GM19372 (cell line): ENCODE measurements around the gene C2CD4A.

ENCODE experiments used
- ATAC-seq: cut with Tn5 transposase; IDR thresholded peaks from one replicate; pipeline ENCODE4 v1.9.1; 2021; ENCODE audit warnings: mild to moderate bottlenecking, low read depth, moderate library complexity; ENCODE audit not compliant: unreplicated experiment

C2CD4A gene

DNA sequence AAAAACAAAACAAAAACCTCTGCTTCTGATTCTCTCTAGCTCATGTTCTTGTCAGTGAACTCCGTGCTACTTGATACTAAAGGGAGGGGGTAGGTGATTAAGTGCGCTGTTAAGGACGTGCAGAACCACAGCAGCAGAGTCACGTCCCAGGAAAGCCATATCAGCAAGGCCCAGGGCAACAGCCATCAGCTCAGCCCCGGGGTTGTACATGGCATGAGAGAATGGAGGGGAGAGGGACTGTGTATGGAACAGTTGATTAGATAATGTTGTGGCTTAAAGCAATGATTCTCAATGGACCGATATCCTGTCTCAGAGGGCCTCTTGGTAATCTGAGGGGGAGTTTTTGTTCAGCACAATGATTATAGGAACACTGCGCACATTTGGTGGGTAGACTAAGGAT lies 27.6 kb downstream of the C2CD4A start:
- ATAC-seq, result no peak

DNA sequence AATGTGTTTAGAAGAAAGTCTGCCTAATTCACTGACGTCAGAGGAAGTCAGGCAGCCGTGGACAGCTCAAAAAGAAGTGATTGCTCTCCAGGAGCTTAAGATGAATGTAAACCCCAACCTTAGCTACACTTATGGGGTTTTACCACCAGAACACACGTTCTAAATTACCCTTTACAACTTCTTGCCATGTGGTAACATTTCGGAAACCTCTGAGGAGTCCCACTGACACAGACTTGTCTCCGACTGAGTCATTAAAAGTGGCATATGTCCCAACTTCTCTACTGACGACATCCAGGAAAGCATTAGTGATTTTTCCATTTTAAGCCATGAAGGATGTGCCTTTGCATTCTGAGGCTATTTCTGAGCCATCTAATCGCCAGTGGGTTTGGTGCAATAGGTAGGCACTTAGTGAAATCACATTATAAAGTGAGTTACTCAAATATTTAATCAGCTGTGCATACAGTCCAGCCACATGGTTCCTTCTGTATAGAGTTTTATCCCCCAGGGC lies 32.4 kb downstream of the C2CD4A start:
- no peak for ATAC-seq

DNA sequence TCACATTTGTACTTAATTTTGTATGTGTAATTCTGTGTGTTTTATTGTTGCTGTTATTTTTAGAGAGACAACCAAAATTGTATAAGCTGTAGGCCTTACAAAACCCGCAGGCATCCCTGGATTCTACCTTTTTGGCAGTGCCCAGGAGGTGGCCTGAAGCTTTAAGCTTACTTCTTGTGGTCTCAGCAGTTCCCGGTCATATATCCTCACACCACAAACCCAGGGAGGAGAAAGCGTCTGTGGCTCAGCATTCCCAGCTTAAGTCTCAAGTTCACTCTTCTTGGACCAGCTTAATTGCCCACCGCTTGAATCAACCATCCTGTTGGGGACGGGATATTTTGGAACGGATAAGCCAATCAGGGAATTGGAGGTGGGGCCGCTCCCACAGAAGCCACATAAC lies 36.7 kb downstream of the C2CD4A start:
- ATAC-seq, result no peak

DNA sequence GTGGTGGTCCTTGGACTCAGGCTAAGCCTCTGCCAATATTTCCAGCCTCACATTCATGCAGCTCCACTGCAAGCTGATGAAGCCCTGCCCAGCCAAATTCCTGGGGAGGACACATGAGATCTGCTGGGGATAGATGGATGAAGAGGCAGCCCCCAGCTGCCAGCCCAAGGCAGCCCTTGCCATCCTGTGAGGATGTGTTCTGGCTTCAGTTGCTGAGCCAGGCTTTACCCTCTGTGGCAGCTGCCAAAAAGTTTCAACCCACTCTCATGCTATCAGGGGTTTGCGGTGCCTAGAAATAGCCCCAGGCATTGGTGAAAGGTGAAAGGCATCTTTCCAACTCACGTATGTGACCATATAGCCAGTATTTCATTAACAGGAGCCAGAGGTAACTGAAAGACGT lies 37.6 kb downstream of the C2CD4A start:
- no peak for ATAC-seq

DNA sequence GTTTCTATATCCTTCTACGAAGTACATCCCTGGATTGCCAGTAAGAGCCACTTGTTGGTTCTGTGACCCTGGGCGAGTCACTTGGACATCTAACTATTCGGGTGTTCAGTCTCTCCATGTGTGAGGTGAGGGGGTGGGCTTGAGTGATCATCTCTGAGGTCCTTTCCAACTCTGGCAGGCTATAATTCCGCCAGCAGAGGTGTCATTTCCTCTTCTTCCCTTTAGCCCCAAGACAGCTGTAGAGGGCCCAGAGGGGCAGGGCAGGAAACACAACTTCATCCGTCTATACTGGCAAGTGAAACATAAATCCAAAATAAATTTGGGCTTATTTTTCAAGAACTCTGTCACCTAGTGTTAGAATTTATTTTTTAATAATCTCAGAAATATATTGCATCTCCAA lies 38.1 kb downstream of the C2CD4A start:
- ATAC-seq, result no peak

DNA sequence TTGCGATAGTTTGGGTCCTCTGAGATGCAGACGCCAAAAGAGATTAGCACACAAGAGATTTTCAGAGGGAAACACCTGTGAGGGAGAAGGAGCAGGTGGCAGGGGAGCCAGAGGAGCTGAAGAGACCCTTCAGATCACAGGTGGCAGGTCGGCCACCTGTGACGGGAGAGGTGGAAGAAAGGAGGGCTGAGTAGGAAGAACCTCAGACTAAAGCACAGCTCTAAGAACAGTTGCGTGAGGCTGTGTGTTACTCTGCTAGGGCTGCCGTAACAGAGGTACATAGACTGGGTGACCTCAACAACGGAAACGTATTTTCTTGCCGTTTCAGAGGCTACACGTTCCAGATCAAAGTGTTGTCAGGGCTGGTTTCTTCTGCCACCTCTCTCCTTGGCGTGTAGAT lies 38.5 kb downstream of the C2CD4A start:
- ATAC-seq, result no peak

DNA sequence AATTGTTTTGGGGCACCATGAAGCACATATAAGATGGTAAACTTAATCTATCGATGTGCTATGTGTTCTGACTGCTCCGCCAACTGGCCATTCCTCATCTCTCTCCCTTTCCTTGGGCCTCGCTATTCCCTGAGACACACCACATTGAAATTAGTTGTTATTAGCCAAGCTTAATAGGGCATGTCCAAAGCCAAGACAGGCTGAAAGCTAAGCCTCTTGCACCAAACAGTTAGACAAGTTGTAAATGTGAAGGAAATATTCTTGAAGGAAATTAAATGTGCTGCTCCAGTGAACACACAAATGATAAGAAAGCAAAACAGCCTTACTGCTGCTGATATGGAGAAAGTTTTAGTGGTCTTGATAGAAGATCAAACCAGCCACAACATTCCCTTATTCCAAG lies 39.3 kb downstream of the C2CD4A start:
- ATAC-seq, result no peak

DNA sequence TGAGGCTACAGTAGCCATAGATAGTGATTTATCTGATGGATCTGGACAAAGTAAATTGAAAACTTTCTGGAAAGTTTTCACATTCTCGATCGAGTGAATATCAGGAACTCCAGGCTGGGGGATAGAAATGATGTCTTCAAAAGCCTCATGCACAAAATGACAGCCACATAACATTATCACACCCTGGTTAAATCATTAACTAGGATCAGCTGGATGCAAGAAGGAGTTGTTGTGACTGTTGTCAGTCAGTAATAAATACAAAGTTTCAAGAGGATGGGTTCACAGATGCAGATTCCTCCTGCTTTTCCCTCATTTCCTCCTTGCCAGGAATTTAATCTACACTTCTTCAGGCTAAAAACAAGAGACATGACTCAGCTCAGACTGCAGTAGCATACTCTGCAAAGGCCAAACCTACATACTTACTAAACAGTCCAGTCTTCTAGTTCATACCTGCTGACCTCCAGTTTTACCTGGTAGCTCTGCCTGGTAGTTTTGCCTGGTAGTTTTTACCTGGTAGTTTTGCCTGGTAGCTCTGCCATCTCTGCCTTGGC lies 40.9 kb downstream of the C2CD4A start:
- no peak for ATAC-seq

DNA sequence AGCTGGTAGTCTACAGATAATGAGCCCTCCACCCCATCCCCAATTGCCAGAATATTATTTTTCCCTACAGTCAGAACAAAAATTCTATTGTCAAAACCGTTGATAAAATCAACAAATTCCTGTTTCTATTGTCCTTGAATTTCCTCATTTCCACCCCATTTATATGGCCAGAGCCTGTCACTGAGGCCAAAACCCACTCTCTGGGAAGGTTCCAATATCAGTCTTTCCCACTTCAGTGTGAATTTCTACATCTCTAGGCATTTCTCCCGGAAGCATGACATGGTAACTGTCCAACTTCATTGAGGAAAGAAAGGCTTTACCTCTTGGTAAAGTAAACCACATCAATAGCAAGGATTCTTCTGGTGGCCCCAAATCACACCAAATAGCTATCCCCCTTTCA lies 41.6 kb downstream of the C2CD4A start:
- no peak for ATAC-seq

DNA sequence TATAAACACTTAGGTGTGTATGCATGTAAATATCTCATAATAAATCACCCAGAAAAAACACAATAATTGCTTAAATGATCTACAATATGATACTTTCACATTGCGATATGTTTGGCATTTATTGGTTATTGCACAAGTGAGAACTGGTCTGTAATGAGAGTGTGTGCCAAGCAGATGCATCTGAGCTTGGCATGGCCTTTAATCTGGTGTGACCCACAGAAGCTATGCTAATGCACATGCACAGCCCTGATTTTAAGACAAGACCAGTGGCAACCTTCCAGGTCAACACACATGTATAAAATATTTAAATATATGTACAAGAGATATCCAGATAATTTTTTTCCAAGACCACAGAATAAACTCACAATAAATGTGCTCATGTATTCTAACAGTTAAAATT lies 42.7 kb downstream of the C2CD4A start:
- ATAC-seq, result no peak

DNA sequence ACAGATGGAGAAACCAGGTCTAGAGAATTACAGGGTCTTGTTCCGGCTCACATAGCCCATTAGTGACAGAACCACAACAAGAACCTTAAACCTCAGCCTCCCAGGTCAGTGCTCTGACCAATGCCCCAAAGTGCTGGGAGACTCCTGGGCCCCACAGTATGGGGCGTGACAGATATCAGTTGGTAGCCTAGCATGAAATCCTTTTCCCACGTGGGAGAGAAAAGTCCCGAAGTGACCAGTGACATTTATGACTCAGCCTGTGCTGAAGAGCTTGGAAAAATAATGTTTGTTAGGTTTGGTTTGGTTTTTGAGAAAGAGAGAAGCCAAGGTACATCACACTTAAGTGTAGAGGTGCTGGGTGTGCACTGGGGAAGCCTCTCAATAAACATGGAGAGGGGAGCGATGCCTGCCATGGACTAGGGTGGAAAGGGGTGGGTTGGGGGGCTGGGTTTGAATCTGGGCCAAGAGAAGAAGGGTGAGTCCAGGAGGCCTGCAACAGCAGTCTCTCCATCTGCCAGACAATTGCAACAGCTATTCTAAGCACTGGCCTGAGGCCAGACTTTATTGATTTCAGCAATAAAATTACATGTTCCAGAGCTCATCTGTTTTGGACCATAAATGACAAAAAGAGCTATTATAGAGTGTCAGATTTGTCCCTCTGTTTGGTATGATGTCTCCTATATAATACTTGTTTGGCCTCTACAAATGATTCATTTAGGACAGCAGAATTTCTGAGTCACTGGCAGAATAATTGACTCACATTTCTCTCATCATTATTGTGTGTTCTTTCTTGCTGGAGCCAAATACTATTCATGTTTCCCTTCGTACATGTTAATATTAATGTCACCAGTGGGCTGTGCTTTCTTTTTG lies 43.4 kb downstream of the C2CD4A start:
- ATAC-seq, result no peak

DNA sequence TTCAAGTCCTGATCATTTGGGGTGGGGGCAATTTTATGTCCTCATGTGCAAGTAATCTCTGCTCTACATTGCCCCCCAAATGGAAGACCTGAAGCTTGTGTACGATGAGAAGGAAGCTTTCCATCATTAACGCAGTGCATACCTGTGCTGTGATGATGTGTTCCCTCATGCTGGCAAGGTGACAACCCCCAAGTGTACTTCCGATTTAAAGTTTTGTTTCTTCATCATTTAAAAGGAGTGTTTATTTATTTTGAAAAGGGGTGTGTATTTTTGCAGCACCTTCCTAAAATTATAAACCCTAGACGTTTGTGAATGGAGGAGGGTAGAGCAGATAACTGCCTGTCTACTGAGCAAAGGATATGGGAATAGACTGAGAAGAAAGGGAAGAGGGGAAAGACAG lies 45.3 kb downstream of the C2CD4A start:
- ATAC-seq, result no peak

DNA sequence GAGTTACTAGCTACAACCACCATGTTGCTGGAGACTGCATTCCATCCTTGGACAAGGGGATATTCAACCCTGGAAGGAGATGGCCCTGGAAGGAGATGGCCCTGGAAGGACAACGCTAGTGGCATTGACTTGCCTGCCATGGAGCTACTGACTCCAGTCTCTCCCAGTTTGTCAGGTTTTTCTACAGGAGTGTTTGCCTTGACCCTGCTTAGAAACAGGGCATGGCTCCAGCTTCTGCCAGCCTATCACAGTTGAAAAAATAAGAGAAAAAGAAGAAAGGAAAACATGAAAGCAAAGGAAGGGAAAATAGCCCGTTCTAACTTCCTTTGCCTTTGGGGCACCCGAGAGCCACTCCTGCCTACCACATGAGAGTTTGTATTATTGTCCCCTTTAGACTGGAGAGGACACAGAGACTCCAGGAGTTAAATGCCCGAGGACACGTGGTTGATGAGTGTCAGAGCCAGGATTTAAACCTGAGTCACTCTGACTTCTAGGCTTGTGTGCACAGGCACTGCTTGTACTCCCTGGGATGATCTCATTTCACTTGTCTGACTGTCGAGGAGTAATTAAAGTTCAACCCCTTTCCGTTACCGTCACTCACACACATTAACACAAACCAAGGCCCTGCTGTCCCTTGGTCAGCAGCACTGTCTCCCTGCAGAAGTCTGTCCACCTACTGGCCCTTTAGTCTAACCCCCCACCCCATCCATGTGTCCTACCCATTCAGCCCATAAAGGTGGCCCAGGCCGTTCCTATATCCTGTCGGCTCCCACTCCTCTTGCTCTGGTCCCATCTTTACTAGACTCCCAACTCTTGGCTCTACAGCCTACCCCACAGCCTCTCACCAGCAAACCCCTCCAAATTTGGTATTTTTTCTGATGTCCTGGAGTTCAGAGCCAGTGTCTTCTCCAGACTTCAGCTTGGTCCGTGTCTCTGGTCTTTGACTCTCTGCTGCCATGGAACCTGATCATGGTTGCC lies 46.1 kb downstream of the C2CD4A start:
- ATAC-seq, result no peak

DNA sequence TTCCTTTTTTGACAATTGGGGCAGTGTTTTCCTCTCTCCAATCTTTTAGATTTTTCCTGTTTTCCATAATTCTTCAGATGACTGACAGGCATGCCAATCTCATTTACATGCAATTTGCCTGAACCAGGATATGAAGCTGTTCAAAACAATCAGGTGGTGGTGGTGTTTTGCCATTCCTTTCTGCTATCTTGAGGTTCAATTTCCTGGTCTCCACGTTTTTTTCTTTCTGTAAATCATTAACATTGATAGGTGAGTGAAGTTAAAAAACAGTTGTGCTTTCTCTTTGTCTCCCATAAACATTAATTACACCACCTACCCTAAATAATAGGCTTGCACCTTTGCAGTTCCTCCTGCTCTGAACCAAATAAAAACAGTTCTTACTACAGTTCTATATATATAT lies 49.1 kb downstream of the C2CD4A start:
- ATAC-seq, result no peak

DNA sequence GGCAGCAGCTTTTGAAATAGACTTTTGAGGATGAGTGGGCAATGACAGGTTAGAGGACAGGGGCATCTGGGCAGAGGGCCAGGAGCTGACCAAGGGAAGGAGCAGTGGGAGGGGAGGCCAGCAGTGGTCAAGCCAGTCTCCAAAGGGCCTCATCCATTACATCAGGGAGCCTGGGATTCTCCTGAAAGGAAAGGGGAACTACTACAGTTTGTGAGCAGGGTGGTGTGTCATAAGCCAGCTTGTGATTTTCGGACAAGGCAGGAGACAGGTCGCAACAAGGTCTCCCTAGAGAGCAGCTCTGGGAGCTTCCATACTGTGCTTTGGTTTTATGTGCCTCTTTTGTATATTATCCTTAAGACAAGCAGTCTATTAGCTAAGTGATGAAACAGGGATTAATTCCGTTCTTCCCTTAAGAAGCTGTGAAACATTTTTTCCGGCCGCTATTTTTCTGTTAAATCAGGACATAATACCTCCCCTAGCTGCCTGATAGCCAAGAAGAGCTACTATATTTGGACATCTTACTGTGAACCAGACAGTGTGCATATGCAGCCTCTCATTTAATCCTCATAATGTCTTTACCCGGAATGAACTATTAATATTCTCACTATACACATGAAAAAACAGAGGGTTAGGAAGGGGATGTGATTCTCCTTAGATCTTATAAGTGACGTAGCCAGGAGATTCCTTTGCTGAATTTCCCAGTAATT lies 51.9 kb downstream of the C2CD4A start:
- no peak for ATAC-seq

DNA sequence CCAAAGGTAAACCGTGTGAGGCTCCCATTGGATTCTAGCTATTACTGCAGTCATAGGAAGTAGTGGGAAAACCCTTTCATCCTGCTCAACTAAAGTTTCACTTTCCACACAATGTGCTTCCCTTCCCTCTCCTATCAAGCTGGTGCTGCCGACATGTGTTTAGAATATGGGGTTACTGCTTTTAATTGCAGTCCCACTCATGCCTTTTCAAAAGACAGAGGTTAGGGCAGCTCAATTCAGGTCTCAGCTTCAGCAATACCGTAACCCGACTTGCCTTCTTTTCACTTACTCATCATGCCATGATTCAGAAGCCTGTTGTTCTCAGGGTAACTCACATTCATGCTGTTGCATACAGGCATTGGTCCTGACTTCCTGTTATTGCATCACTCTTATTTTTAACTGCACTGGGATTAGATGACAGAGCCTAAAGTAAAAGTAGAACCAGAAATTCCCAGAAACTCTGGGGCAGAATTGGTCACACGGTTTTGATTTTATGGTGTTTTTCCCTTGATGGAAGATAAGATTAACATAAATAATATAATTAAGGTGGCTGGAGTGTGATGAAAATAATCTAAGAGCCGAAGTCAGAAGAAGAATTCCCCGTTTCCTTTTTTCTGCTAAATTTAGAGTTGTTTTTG lies 52.6 kb downstream of the C2CD4A start:
- ATAC-seq, result no peak

DNA sequence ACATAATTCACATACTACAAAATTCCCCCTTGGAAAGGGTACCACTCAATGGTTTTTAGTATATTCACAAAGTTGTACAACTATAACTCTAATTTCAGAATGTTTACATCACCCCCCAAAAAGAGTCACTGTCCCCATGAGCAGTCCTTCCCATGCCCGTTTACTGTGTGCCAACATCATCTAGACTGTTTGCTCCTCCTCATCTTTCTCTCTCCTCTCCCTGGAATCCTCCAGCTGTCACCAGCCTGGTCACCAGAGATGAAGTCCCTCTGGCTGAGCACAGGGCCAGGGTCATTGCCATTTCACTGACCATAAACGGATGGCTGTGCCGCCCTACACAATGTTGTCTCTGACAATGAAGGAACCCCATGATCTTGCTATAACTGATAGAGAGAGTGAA lies 53.1 kb downstream of the C2CD4A start:
- no peak for ATAC-seq
